Tibial nerve (tissue), 4 donors: ENCODE data around the gene PAFAH1B2.
"Not testable (repeated sequence)": the region's sequence is repeated elsewhere in the genome, so short reads cannot be mapped to it uniquely, and the experiment has no call there.

Experiments used
- CTCF ChIP-seq, 5 experiments: fragments of 200-600 bp in 3 of 5; fragments of 450-650 bp in 2 of 5; sonication (generic) in 3 of 5; IDR thresholded peaks; one replicate each; pipeline ENCODE4 v1.5.1; 2016 to 2019; ENCODE audit warnings: antibody characterized with exemption in 5 of 5, mild to moderate bottlenecking in 3 of 5, moderate library complexity in 2 of 5
- EP300 ChIP-seq, 2 donors: sonication (generic); formaldehyde crosslinking; IDR thresholded peaks; one replicate each; pipeline ENCODE4 v1.6.1; 2017; ENCODE audit warnings: antibody characterized with exemption in 2 of 2, mild to moderate bottlenecking in 1 of 2

- not testable (repeated sequence) for TF ChIP-seq CTCF, EP300 (IDR thresholded peaks at IDR 0.05)
Observed at GRCh38 chr11:117112939-117113338, 31.1 kb upstream of the PAFAH1B2 start.
